HepG2 (cell line): Measurements from ENCODE around the gene SLC48A1. TPM values are rescaled to one million over a fixed set of nuclear protein-coding genes. Genes with fewer than 3 reads are reported as not detected.

Experiments used
- ARID5B ChIP-seq: IDR thresholded peaks from 2 replicates; pipeline ENCODE4 v1.4.0; 2020; ENCODE audit warnings: mild to moderate bottlenecking, missing genetic modification reagents
- HIVEP1 ChIP-seq: sonication (generic); formaldehyde crosslinking; IDR thresholded peaks from 2 replicates; pipeline ENCODE4 v1.4.0; 2020; ENCODE audit warnings: mild to moderate bottlenecking, missing genetic modification reagents
- KDM5A ChIP-seq: fragments of 200-600 bp; sonication (generic); IDR thresholded peaks from 2 replicates; pipeline ENCODE4 v1.7.0; 2018; ENCODE audit warnings: antibody characterized with exemption, mild to moderate bottlenecking, low read length, borderline replicate concordance
- LRRFIP1 ChIP-seq: sonication (generic); formaldehyde crosslinking; conservative IDR thresholded peaks from 2 replicates; pipeline ENCODE4 v1.4.0; 2020; ENCODE audit warnings: missing genetic modification reagents
- MEIS2 ChIP-seq: sonication (generic); formaldehyde crosslinking; IDR thresholded peaks from 2 replicates; pipeline ENCODE4 v1.9.0; 2021; ENCODE audit warnings: mild to moderate bottlenecking, missing genetic modification reagents
- NR1H2 ChIP-seq: sonication (generic); formaldehyde crosslinking; IDR thresholded peaks from 2 replicates; pipeline ENCODE4 v1.8.1; 2022; ENCODE audit warnings: low read depth, missing genetic modification reagents, borderline replicate concordance
- RELA ChIP-seq: sonication (generic); formaldehyde crosslinking; IDR thresholded peaks from 2 replicates; pipeline ENCODE4 v1.4.0; 2020; ENCODE audit warnings: missing genetic modification reagents
- TBX2 ChIP-seq: sonication (generic); formaldehyde crosslinking; IDR thresholded peaks from 2 replicates; pipeline ENCODE4 v1.5.0; 2020; ENCODE audit warnings: missing genetic modification reagents, mild to moderate bottlenecking, borderline replicate concordance
- TCF7L2 ChIP-seq: IDR thresholded peaks from 2 replicates; pipeline ENCODE4 v1.6.1; 2011; ENCODE audit warnings: mild to moderate bottlenecking, low read depth, low read length, moderate library complexity
- ZBTB14 ChIP-seq: sonication (generic); formaldehyde crosslinking; IDR thresholded peaks from 2 replicates; pipeline ENCODE4 v1.4.0; 2020; ENCODE audit warnings: missing genetic modification reagents
- ZFP90 ChIP-seq: sonication (generic); formaldehyde crosslinking; IDR thresholded peaks from 2 replicates; pipeline ENCODE4 v1.8.0; 2022; ENCODE audit warnings: missing genetic modification reagents, mild to moderate bottlenecking, inconsistent platforms, borderline replicate concordance
- ZNF292 ChIP-seq: sonication (generic); formaldehyde crosslinking; IDR thresholded peaks from 2 replicates; pipeline ENCODE4 v1.8.1; 2022; ENCODE audit warnings: mild to moderate bottlenecking, low read depth, missing genetic modification reagents, borderline replicate concordance
- ZNF326 ChIP-seq: sonication (generic); formaldehyde crosslinking; IDR thresholded peaks from 2 replicates; pipeline ENCODE4 v1.4.0; 2020; ENCODE audit warnings: missing genetic modification reagents, borderline replicate concordance
- ZNF670 ChIP-seq: sonication (generic); formaldehyde crosslinking; IDR thresholded peaks from 2 replicates; pipeline ENCODE4 v1.8.0; 2022; ENCODE audit warnings: mild to moderate bottlenecking, missing genetic modification reagents, borderline replicate concordance
- ZNF761 ChIP-seq: sonication (generic); formaldehyde crosslinking; conservative IDR thresholded peaks from 2 replicates; pipeline ENCODE4 v1.4.0; 2020; ENCODE audit warnings: mild to moderate bottlenecking, missing genetic modification reagents
- ZNF776 ChIP-seq: sonication (generic); formaldehyde crosslinking; IDR thresholded peaks from 2 replicates; pipeline ENCODE4 v1.4.0; 2020; ENCODE audit warnings: mild to moderate bottlenecking, missing genetic modification reagents
- polyA plus RNA-seq, 8 experiments: library from polyadenylated mRNA; depleted of rRNA in 3 of 8; stranded (reverse) in 7 of 8; unstranded in 1 of 8; fragments of >200 nt; fragmentation: Illumina TruSeq in 4 of 8; extraction: Trizol in 4 of 8; gene quantifications; 2 replicates each; pipeline versions ENCODE4 v1.2.1 to v1.2.3, GENCODE V29; 2011 to 2016; ENCODE audit warnings: low read depth in 4 of 8, missing spikeins in 1 of 8, mixed read lengths in 1 of 8; ENCODE audit not compliant: insufficient read depth in 1 of 8
- total RNA-seq, 5 experiments: library from RNA; depleted of rRNA; stranded (reverse); fragments of >200 nt; fragmentation: Illumina TruSeq; extraction: Trizol; gene quantifications; 2 replicates each; pipeline ENCODE4 v1.2.3, GENCODE V29; 2016; ENCODE audit warnings: low read depth in 1 of 5
- TF ChIP-seq, protein P1 (sequence below): sonication (generic); formaldehyde crosslinking; IDR thresholded peaks from 2 replicates; pipeline ENCODE4 v1.8.1; 2023; ENCODE audit warnings: missing genetic modification reagents, mild to moderate bottlenecking, borderline replicate concordance
- TF ChIP-seq, protein P2 (sequence below): sonication (generic); formaldehyde crosslinking; IDR thresholded peaks from 2 replicates; pipeline ENCODE4 v1.8.1; 2023; ENCODE audit warnings: mild to moderate bottlenecking, missing genetic modification reagents
- TF ChIP-seq, protein P3 (sequence below): sonication (generic); formaldehyde crosslinking; conservative IDR thresholded peaks from 2 replicates; pipeline ENCODE4 v1.4.0; 2020; ENCODE audit warnings: missing genetic modification reagents

The SLC48A1 gene
- total and polyA plus RNA-seq, 2 of the 13 experiments (the other 11 are each of a cell fraction or from before 2014, with no cell fraction given), result 2.2 to 3.7 TPM

DNA sequence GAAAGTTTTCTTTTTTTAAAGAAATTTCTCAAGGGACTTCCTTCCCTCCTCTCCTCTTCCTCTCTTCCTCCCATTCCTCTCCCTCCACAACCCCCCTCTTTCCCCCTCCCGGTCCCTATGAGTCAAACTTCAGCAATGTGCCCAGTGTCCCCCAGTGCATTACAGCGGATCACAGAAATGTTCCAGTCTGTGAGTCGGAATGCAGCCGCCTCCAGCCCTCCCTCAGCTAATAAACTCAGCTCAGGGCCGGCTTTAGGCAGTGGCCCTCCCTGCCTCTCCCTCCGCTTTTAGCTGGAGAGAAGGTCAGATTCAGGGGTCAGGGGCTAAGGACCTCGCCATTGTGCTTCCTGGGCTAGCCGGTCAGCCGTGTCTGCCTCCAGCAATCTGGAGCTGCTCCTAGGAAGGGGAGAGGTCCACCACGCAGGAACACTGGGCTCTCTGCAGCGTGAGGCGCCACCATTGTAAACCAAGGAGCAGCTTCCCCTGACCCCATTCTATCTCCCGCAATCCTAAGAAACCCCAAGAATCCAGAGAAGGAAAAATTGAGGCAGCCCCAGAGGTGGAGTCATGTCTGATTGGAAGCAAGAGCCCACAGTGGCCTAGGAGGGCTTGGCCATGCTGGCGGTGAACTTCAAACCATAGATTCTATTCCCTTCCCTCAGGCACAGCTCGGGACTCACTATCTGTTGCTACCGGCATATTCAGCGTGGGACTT, 47.8 kb downstream of the SLC48A1 start (continued):
- TF ChIP-seq LRRFIP1 (CRISPR knock-in tag) (no peak), HIVEP1 (no peak), ZFP90 (no peak), ZNF776 (CRISPR knock-in tag) (no peak), NR1H2 (no peak), ZNF670 (CRISPR knock-in tag) (no peak), ARID5B (0 out of 2 replicates have a peak, but pooled peaks have one; percentile 19), ZNF292 (CRISPR knock-in tag) (0 out of 2 replicates have a peak, but pooled peaks have one; percentile 30), MEIS2 (no peak), ZNF326 (CRISPR knock-in tag) (no peak), TBX2 (CRISPR knock-in tag) (no peak), ZBTB14 (CRISPR knock-in tag) (no peak), KDM5A (no peak), ZNF761 (CRISPR knock-in tag) (no peak), RELA (CRISPR knock-in tag) (no peak), TCF7L2 (no peak)
- TF ChIP-seq, protein P1, sequence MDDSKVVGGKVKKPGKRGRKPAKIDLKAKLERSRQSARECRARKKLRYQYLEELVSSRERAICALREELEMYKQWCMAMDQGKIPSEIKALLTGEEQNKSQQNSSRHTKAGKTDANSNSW (CRISPR knock-in tag), result no peak
- TF ChIP-seq, protein P2, sequence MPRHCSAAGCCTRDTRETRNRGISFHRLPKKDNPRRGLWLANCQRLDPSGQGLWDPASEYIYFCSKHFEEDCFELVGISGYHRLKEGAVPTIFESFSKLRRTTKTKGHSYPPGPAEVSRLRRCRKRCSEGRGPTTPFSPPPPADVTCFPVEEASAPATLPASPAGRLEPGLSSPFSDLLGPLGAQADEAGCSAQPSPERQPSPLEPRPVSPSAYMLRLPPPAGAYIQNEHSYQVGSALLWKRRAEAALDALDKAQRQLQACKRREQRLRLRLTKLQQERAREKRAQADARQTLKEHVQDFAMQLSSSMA, result 0 out of 2 replicates have a peak, but pooled peaks have one; percentile 30
- TF ChIP-seq, protein P3, sequence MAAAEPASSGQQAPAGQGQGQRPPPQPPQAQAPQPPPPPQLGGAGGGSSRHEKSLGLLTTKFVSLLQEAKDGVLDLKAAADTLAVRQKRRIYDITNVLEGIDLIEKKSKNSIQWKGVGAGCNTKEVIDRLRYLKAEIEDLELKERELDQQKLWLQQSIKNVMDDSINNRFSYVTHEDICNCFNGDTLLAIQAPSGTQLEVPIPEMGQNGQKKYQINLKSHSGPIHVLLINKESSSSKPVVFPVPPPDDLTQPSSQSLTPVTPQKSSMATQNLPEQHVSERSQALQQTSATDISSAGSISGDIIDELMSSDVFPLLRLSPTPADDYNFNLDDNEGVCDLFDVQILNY, result no peak
